Bone marrow (tissue), 2 donors: ENCODE data around the gene BMPR1B.

Experiments used
- DNase-seq, 2 donors: peaks; one replicate each; lab custom pipeline; 2025; lab: John Stamatoyannopoulos, UW

BMPR1B gene

GRCh38 chr4:94912606-94913005 is 154.9 kb downstream of the BMPR1B start:
- DNase-seq = no peak

- DNase-seq = no peak
Measured at GRCh38 chr4:94913316-94913715, 155.6 kb downstream of the BMPR1B start.

- DNase-seq = no peak
Measured at GRCh38 chr4:94917146-94917545, 159.4 kb downstream of the BMPR1B start.

GRCh38 chr4:94918543-94918942 is 160.8 kb downstream of the BMPR1B start:
- DNase-seq = no peak

- no peak for DNase-seq
Measured at GRCh38 chr4:94920369-94920768, 162.6 kb downstream of the BMPR1B start.

- DNase-seq = no peak
Measured at GRCh38 chr4:94924566-94924965, 166.8 kb downstream of the BMPR1B start.

- no peak for DNase-seq
Measured at GRCh38 chr4:94925764-94926347, 168.1 kb downstream of the BMPR1B start.

GRCh38 chr4:94926936-94927335 is 169.2 kb downstream of the BMPR1B start:
- DNase-seq = no peak

GRCh38 chr4:94927696-94928095 is 169.9 kb downstream of the BMPR1B start:
- DNase-seq = no peak

GRCh38 chr4:94929696-94930095 is 171.9 kb downstream of the BMPR1B start:
- DNase-seq = no peak

- DNase-seq = no peak
Measured at GRCh38 chr4:94931626-94932025, 173.9 kb downstream of the BMPR1B start.

- DNase-seq = no peak
Measured at GRCh38 chr4:94932366-94932765, 174.6 kb downstream of the BMPR1B start.

GRCh38 chr4:94933799-94934198 is 176.0 kb downstream of the BMPR1B start:
- no peak for DNase-seq

- no peak for DNase-seq
Measured at GRCh38 chr4:94934201-94934600, 176.4 kb downstream of the BMPR1B start.

- DNase-seq = no peak
Measured at GRCh38 chr4:94934864-94935263, 177.1 kb downstream of the BMPR1B start.

- DNase-seq = no peak
Measured at GRCh38 chr4:94936854-94937253, 179.1 kb downstream of the BMPR1B start.

- DNase-seq = no peak
Measured at GRCh38 chr4:94939791-94940519, 182.2 kb downstream of the BMPR1B start.

GRCh38 chr4:94940520-94940908 is 182.8 kb downstream of the BMPR1B start:
- DNase-seq = no peak

- no peak for DNase-seq
Measured at GRCh38 chr4:94941706-94942105, 184.0 kb downstream of the BMPR1B start.

GRCh38 chr4:94944726-94945125 is 187.0 kb downstream of the BMPR1B start:
- no peak for DNase-seq

- no peak for DNase-seq
Measured at GRCh38 chr4:94947681-94948108, 189.9 kb downstream of the BMPR1B start.

GRCh38 chr4:94954251-94954650 is 196.5 kb downstream of the BMPR1B start:
- DNase-seq = no peak

- DNase-seq = no peak
Measured at GRCh38 chr4:94957030-94957429, 199.3 kb downstream of the BMPR1B start.

GRCh38 chr4:94959307-94959706 is 201.6 kb downstream of the BMPR1B start:
- DNase-seq = no peak
